H1 (cell line): ENCODE data around the gene TYSND1. TPM values are rescaled to one million over a fixed set of nuclear protein-coding genes. Genes with fewer than 3 reads are reported as not detected.

Experiments used
- CTCF ChIA-PET: fragments of 300-600 bp; sonication (Branson Sonifier 250); formaldehyde crosslinking; loops from one replicate; lab custom pipeline; 2021; ENCODE audit not compliant: partially characterized antibody; lab: Charles Lee
- POLR2A ChIA-PET: fragments of 300-600 bp; sonication (Branson Sonifier 250); formaldehyde crosslinking; loops from one replicate; lab custom pipeline; 2021; ENCODE audit warnings: inconsistent platforms; ENCODE audit not compliant: partially characterized antibody; lab: Charles Lee
- DNase-seq, 2 experiments: peaks; one replicate each; pipeline versions ENCODE4 v3.0.0 to v3.0.0-alpha.2; 2010 to 2022; ENCODE audit warnings: low spot score in 2 of 2, low read depth in 1 of 2, mixed read lengths in 1 of 2
- FAIRE-seq: peaks from 2 replicates; lab custom pipeline; 2011; peaks lifted over from hg19 to GRCh38; lab: Jason Lieb, UNC
- H2AFZ ChIP-seq: 2 replicates; pipeline ENCODE4 v1.8.1; 2012; ENCODE audit warnings: low read length, inconsistent platforms
- H2AK5ac ChIP-seq: 2 replicates; pipeline ENCODE4 v1.6.1; 2013; ENCODE audit warnings: low read depth, low read length
- H2BK120ac ChIP-seq: replicated peaks from 2 replicates; pipeline ENCODE3; 2013; ENCODE audit warnings: low read depth, low read length, inconsistent platforms
- H2BK12ac ChIP-seq: 2 replicates; pipeline ENCODE4 v1.6.1; 2013; ENCODE audit warnings: low read depth, low read length
- H2BK15ac ChIP-seq: 2 replicates; pipeline ENCODE4 v1.6.1; 2013; ENCODE audit warnings: low read length
- H2BK20ac ChIP-seq: 2 replicates; pipeline ENCODE4 v1.6.1; 2013; ENCODE audit warnings: low read length
- H2BK5ac ChIP-seq: 2 replicates; pipeline ENCODE4 v1.6.1; 2013; ENCODE audit warnings: low read depth, low read length
- H3K14ac ChIP-seq: 2 replicates; pipeline ENCODE4 v1.6.1; 2013; ENCODE audit warnings: inconsistent platforms; ENCODE audit not compliant: insufficient read length
- H3K18ac ChIP-seq: 2 replicates; pipeline ENCODE4 v1.6.1; 2013; ENCODE audit warnings: low read length; ENCODE audit errors: extremely low read depth
- H3K23ac ChIP-seq: 2 replicates; pipeline ENCODE4 v1.6.1; 2013; ENCODE audit warnings: inconsistent platforms; ENCODE audit not compliant: insufficient read length
- H3K23me2 ChIP-seq: 2 replicates; pipeline ENCODE4 v1.6.1; 2013; ENCODE audit warnings: low read depth, low read length
- H3K27ac ChIP-seq: 2 replicates; pipeline ENCODE4 v1.6.1; 2011; ENCODE audit warnings: low read depth, low read length, inconsistent platforms
- H3K27me3 ChIP-seq, 4 experiments: replicated peaks in 1 of 4; 1 replicate in 1 of 4; 2 replicates in 3 of 4; pipeline versions ENCODE4 v1.6.1 to v1.8.1; 2011 to 2013; ENCODE audit warnings: low read length in 3 of 4, mild to moderate bottlenecking in 3 of 4, inconsistent platforms in 2 of 4, mixed read lengths in 2 of 4, moderate library complexity in 1 of 4; ENCODE audit not compliant: control insufficient read depth in 3 of 4, insufficient read depth in 3 of 4; ENCODE audit errors: extremely low read depth in 1 of 4
- H3K36me3 ChIP-seq, 4 experiments: 2 replicates each; pipeline versions ENCODE4 v1.6.1 to v1.8.1; 2011 to 2013; ENCODE audit warnings: mild to moderate bottlenecking in 4 of 4, low read length in 3 of 4, moderate library complexity in 2 of 4, control low read depth in 1 of 4, inconsistent platforms in 1 of 4; ENCODE audit not compliant: insufficient read depth in 4 of 4, control insufficient read depth in 2 of 4
- H3K4ac ChIP-seq: replicated peaks from 2 replicates; pipeline ENCODE3; 2013; ENCODE audit warnings: low read length, low read depth, mixed read lengths, inconsistent platforms; ENCODE audit not compliant: insufficient read length
- H3K4me1 ChIP-seq, 4 experiments: replicated peaks in 1 of 4; 1 replicate in 1 of 4; 2 replicates in 3 of 4; pipeline versions ENCODE4 v1.6.1 to v1.8.1; 2011 to 2013; ENCODE audit warnings: low read length in 3 of 4, inconsistent platforms in 2 of 4, mixed read lengths in 1 of 4; ENCODE audit not compliant: insufficient read depth in 4 of 4, control insufficient read depth in 3 of 4
- H3K4me2 ChIP-seq, 2 experiments: 2 replicates each; pipeline versions ENCODE4 v1.6.1 to v1.8.1; 2011 to 2013; ENCODE audit warnings: low read depth in 2 of 2, low read length in 2 of 2, control low read depth in 1 of 2, inconsistent platforms in 1 of 2, mild to moderate bottlenecking in 1 of 2; ENCODE audit not compliant: insufficient read depth in 1 of 2
- H3K4me3 ChIP-seq, 4 experiments: fragments of 200-600, 300-600 bp in 1 of 4; sonication (generic), shearing (Covaris generic), sonication (Bioruptor Twin) in 1 of 4; 2 replicates each; pipeline versions ENCODE4 v1.5.1 to v1.8.1; 2011 to 2016; ENCODE audit warnings: low read length in 4 of 4, low read depth in 3 of 4, control low read depth in 2 of 4, inconsistent platforms in 2 of 4, mild to moderate bottlenecking in 2 of 4, mixed read lengths in 1 of 4, moderate library complexity in 1 of 4; ENCODE audit not compliant: insufficient read depth in 2 of 4; ENCODE audit errors: extremely low read depth in 1 of 4
- H3K56ac ChIP-seq: replicated peaks from 2 replicates; pipeline ENCODE3; 2013; ENCODE audit warnings: low read depth, mild to moderate bottlenecking, mixed read lengths, low read length, inconsistent platforms; ENCODE audit not compliant: insufficient read length
- H3K79me1 ChIP-seq: 2 replicates; pipeline ENCODE4 v1.6.1; 2013; ENCODE audit warnings: low read depth, low read length, control low read depth
- H3K79me2 ChIP-seq, 2 experiments: 2 replicates each; pipeline versions ENCODE4 v1.6.1 to v1.8.1; 2012 to 2013; ENCODE audit warnings: low read length in 2 of 2, mild to moderate bottlenecking in 2 of 2, inconsistent platforms in 1 of 2; ENCODE audit not compliant: insufficient read depth in 2 of 2, control insufficient read depth in 1 of 2
- H3K9ac ChIP-seq, 4 experiments: replicated peaks in 1 of 4; 1 replicate in 1 of 4; 2 replicates in 3 of 4; pipeline versions ENCODE4 v1.6.1 to v1.8.1; 2011 to 2013; ENCODE audit warnings: low read depth in 3 of 4, low read length in 3 of 4, control low read depth in 2 of 4, mild to moderate bottlenecking in 2 of 4, moderate library complexity in 2 of 4, inconsistent platforms in 1 of 4; ENCODE audit errors: extremely low read depth in 1 of 4
- H3K9me3 ChIP-seq, 2 experiments: 2 replicates each; pipeline versions ENCODE4 v1.6.1 to v1.8.1; 2012 to 2013; ENCODE audit warnings: mild to moderate bottlenecking in 2 of 2, moderate library complexity in 2 of 2, control low read depth in 1 of 2, inconsistent platforms in 1 of 2, low read depth in 1 of 2, low read length in 1 of 2, mixed read lengths in 1 of 2; ENCODE audit not compliant: insufficient read depth in 2 of 2
- H4K20me1 ChIP-seq, 2 experiments: replicated peaks in 1 of 2; 2 replicates each; pipeline versions ENCODE3 to v1.8.1; 2011 to 2013; ENCODE audit warnings: inconsistent platforms in 2 of 2, low read length in 2 of 2, mild to moderate bottlenecking in 1 of 2; ENCODE audit not compliant: insufficient read depth in 2 of 2, control insufficient read depth in 1 of 2
- H4K5ac ChIP-seq: 2 replicates; pipeline ENCODE4 v1.6.1; 2013; ENCODE audit warnings: low read length, low read depth, mixed read lengths, inconsistent platforms; ENCODE audit not compliant: insufficient read length
- H4K8ac ChIP-seq: 2 replicates; pipeline ENCODE4 v1.8.0; 2013; ENCODE audit warnings: mild to moderate bottlenecking, moderate library complexity, low read length, inconsistent platforms; ENCODE audit not compliant: insufficient read depth; ENCODE audit errors: extremely low read depth
- H4K91ac ChIP-seq: replicated peaks from 2 replicates; pipeline ENCODE3; 2013; ENCODE audit warnings: low read length, mixed read lengths, inconsistent platforms; ENCODE audit not compliant: insufficient read length
- ASH2L ChIP-seq: fragments of 200-600, 300-600 bp; sonication (generic); IDR thresholded peaks from one replicate; pipeline ENCODE4 v1.7.1; 2017; ENCODE audit warnings: low read length
- CTBP2 ChIP-seq: IDR thresholded peaks from 2 replicates; pipeline ENCODE4 v1.7.0; 2011; ENCODE audit warnings: borderline replicate concordance, mild to moderate bottlenecking, moderate library complexity, mixed read lengths, low read length; ENCODE audit not compliant: insufficient read depth, insufficient read length
- FOSL1 ChIP-seq: IDR thresholded peaks from 2 replicates; pipeline ENCODE4 v1.6.1; 2011; ENCODE audit warnings: mild to moderate bottlenecking, low read depth, low read length, moderate library complexity; ENCODE audit not compliant: insufficient read depth
- GABPA ChIP-seq: IDR thresholded peaks from 2 replicates; pipeline ENCODE4 v1.6.1; 2011; ENCODE audit warnings: mild to moderate bottlenecking, low read length, moderate library complexity, borderline replicate concordance; ENCODE audit not compliant: insufficient read depth
- MAX ChIP-seq: IDR thresholded peaks from 2 replicates; pipeline ENCODE4 v1.6.1; 2012; ENCODE audit warnings: inconsistent platforms
- POLR2A ChIP-seq, 2 experiments: IDR thresholded peaks; 1 replicate in 1 of 2; 2 replicates in 1 of 2; pipeline ENCODE4 v1.6.1; 2011; ENCODE audit warnings: low read depth in 2 of 2, low read length in 2 of 2, mild to moderate bottlenecking in 2 of 2; ENCODE audit errors: control extremely low read depth in 1 of 2
- RNF2 ChIP-seq: fragments of 200-900, 300-1000 bp; sonication (generic); IDR thresholded peaks from 2 replicates; pipeline ENCODE4 v1.7.1; 2016; ENCODE audit warnings: borderline replicate concordance, low read depth, mild to moderate bottlenecking, antibody characterized with exemption, low read length; ENCODE audit not compliant: poor library complexity, severe bottlenecking; ENCODE audit errors: missing control alignments
- YY1 ChIP-seq: IDR thresholded peaks from 2 replicates; pipeline ENCODE4 v1.6.1; 2011; ENCODE audit warnings: low read depth, mild to moderate bottlenecking, low read length
- ZNF274 ChIP-seq: IDR thresholded peaks from 2 replicates; pipeline ENCODE4 v1.7.0; 2012; ENCODE audit warnings: low read length, borderline replicate concordance; ENCODE audit errors: extremely low read depth
- WGBS, 2 experiments: shearing (Covaris generic) in 1 of 2; methylation state at CpG; one replicate each; pipeline versions ENCODE4 v1.1.6 to v1.1.7; 2013 to 2015; ENCODE audit warnings: low lambda C conversion rate in 2 of 2, mixed read lengths in 2 of 2, inconsistent platforms in 1 of 2, low coverage in 1 of 2, missing lambda C conversion rate in 1 of 2; ENCODE audit not compliant: insufficient replicate concordance in 2 of 2, insufficient coverage in 1 of 2, insufficient read length in 1 of 2; ENCODE audit errors: extremely low coverage in 1 of 2, missing lambda C conversion rate in 1 of 2; 5-methylcytosine and 5-hydroxymethylcytosine counted together
- polyA plus RNA-seq, 7 experiments: library from polyadenylated mRNA; depleted of rRNA in 3 of 7; stranded (reverse) in 5 of 7; unstranded in 2 of 7; fragments of >200 nt in 5 of 7; fragments of 200-250 nt in 2 of 7; gene quantifications; 1 replicate in 5 of 7; 2 replicates in 1 of 7; 4 replicates in 1 of 7; pipeline versions ENCODE4 v1.2.1 to v1.2.3, GENCODE V29; 2011 to 2013; ENCODE audit warnings: missing spikeins in 2 of 7, mixed read lengths in 2 of 7
- total RNA-seq: library from RNA; stranded (reverse); fragmentation: NEBNext Ultra II Directional; extraction: Animal tissue kit (Norgen Biotek cat#: 25700); gene quantifications from 2 replicates; pipeline ENCODE4 v1.2.1, GENCODE V29; 2021
- TF ChIP-seq, protein P1 (sequence below): IDR thresholded peaks from 2 replicates; pipeline ENCODE4 v1.6.1; 2012; ENCODE audit warnings: low read length, inconsistent platforms
- TF ChIP-seq, protein P2 (sequence below): IDR thresholded peaks from 2 replicates; pipeline ENCODE4 v1.6.1; 2012; ENCODE audit warnings: inconsistent platforms

The TYSND1 gene
- total and polyA plus RNA-seq, 2 of the 8 experiments (the other 6 are each of a cell fraction or from before 2014, with no cell fraction given) = 11.9 to 15.0 TPM

DNA sequence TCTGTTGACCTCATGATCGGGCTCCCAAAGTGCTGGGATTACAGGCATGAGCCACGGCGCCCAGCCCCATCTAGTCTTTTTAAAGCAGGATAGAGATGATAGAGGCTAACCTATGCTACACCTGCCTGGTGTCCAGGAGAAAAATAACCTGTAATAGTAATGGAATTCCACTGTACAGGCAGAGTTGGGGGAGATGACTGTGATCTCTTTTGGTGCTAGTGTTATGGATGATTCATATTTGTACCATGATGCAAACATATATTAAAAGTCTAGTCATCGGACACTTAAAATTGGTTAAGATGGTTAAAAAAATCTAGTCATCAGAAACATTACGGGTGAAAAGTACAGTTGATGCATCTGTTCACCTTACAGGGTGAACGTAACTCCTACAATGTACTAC, 29.9 kb upstream of the TYSND1 start:
- Histone ChIP-seq H2AK5ac (no peak overlapping the region), H4K5ac (no peak overlapping the region), H3K79me1 (no peaks in the 10 kb centered on the region), H2BK12ac (no peak overlapping the region), H3K18ac (no peak overlapping the region), H3K9me3 (peaks cover 0 to 6% of the 10 kb centered on the region in 2 experiments; a peak in 1 of 4 replicates), H3K27ac (no peak overlapping the region), H3K4ac (no peak overlapping the region), H2BK120ac (no peak overlapping the region), H3K23me2 (no peaks in the 10 kb centered on the region), H3K14ac (no peak overlapping the region), H3K56ac (no peak overlapping the region), H2AFZ (no peak overlapping the region), H4K20me1 (no peaks in the 10 kb centered on the region), H3K36me3 (no peaks in the 10 kb centered on the region), H3K9ac (no peak overlapping the region), H3K27me3 (peaks cover 0 to 3% (median 0%) of the 10 kb centered on the region in 4 experiments; a peak in 1 of 7 replicates), H3K4me1 (no peaks in the 10 kb centered on the region)
- POLR2A ChIA-PET = no interaction called here
- 77% methylated on average over 6 of the region's 6 CpGs; no CpG with 5 or more reads in 1 of the 2 experiments for WGBS, 2 experiments
- DNase-seq = no peak
- no peak for TF ChIP-seq ASH2L
- no peak for TF ChIP-seq CTBP2
- TF ChIP-seq, protein P1, sequence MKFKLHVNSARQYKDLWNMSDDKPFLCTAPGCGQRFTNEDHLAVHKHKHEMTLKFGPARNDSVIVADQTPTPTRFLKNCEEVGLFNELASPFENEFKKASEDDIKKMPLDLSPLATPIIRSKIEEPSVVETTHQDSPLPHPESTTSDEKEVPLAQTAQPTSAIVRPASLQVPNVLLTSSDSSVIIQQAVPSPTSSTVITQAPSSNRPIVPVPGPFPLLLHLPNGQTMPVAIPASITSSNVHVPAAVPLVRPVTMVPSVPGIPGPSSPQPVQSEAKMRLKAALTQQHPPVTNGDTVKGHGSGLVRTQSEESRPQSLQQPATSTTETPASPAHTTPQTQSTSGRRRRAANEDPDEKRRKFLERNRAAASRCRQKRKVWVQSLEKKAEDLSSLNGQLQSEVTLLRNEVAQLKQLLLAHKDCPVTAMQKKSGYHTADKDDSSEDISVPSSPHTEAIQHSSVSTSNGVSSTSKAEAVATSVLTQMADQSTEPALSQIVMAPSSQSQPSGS = no peak
- no peak for TF ChIP-seq FOSL1
- no peak for TF ChIP-seq ZNF274
- TF ChIP-seq POLR2A (IDR thresholded peaks at IDR 0.05; ENCODE audit: control extremely low read depth in 1 of 2, low read depth in 2 of 2, low read length in 2 of 2) = no peak
- no peak for TF ChIP-seq RNF2
- no peak for TF ChIP-seq GABPA
- TF ChIP-seq MAX = no peak
- TF ChIP-seq, protein P2, sequence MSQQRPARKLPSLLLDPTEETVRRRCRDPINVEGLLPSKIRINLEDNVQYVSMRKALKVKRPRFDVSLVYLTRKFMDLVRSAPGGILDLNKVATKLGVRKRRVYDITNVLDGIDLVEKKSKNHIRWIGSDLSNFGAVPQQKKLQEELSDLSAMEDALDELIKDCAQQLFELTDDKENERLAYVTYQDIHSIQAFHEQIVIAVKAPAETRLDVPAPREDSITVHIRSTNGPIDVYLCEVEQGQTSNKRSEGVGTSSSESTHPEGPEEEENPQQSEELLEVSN = no peak
- no peak for TF ChIP-seq YY1
- TF ChIP-seq, all 59 proteins: peak for 0
- no peaks in the 10 kb centered on the region for H3K79me2 ChIP-seq
- no peak overlapping the region for H2BK5ac ChIP-seq
- CTCF ChIA-PET = interaction anchor here (1.2 to 1.4 kb wide), 2 partner anchors 14 to 70 kb away, joined by 3 read pairs; no protein-coding TSS in a partner anchor
- H4K8ac ChIP-seq = no peak overlapping the region
- H3K4me2 ChIP-seq = no peak overlapping the region
- H3K4me3 ChIP-seq = no peak overlapping the region
- H2BK20ac ChIP-seq = no peak overlapping the region
- no peak overlapping the region for H2BK15ac ChIP-seq
- no peak overlapping the region for H4K91ac ChIP-seq
- no peak for FAIRE-seq
- H3K23ac ChIP-seq = no peak overlapping the region
